ENCODE results near the gene LFNG.
"Not testable (repeated sequence)": the region's sequence is repeated elsewhere in the genome, so short reads cannot be mapped to it uniquely, and the experiment has no call there.

Gene LFNG

GRCh38 chr7:2551418-2551817, 31.8 kb downstream of the LFNG start:
- no peak for FAIRE-seq

GRCh38 chr7:2553108-2553507, 33.5 kb downstream of the LFNG start:
- no peak for FAIRE-seq

- FAIRE-seq: no peak
These were observed 34.4 kb downstream of the LFNG start for GRCh38 chr7:2553831-2554581.

DNA sequence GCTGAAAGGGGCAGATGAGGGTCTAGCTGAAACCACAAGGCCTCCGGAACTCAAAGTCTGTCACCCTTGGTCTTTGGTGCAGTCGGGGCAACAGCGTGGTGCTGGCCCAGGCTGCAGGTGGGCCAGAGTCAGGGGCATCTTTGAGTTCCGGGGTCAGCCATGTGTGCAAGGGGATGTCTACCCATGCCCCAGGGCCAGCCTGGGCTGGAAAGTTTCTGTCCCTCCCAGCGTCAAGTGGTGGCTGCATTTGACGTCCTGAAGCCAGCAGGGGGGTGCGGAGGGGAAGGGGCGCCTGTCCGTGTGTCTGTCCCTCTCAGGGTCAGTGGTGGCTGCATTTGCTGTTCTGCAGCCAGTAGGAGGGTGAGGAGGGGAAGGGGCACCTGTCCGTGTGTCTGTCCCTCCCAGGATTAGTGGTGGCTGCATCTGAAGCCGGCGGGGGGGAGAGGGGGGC, 35.1 kb downstream of the LFNG start:
- FAIRE-seq: no peak

GRCh38 chr7:2555121-2556052, 35.8 kb downstream of the LFNG start, which contains the start of gene BRAT1:
Gene BRAT1 (minus strand): TSS chr7:2555524. CDS start chr7:2554431, 1,093 bp downstream.
- no peak for FAIRE-seq

DNA sequence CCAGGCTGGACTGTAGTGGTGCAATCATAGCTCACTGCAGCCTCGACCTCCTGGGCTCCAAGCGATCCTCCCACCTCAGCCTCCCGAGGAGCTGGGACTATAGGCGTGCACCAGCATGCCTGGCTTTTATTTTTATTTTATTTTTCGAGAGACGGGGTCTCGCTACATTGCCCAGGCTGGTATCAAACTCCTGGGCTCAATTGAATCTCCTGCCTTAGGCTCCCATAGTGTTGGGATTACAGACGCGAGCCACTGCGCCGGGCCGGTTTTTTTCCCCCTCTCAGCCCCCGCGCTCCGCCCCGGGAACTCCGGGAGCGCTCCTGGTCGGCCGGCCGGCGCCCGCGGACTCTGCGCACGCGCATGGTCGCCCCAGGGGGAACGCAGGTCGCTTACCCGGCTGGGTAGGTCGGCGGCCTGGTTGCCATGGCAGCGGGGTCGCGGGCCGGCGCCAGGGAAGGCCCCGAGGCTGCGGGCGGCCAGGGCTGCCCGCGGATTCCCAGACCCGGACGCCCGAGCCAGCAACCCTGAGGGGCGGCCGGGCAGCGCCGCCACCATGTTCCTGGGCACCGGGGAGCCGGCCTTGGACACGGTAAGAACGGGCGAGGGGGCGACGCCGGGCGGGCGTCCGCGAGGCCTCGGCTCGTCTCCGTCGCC, 39.2 kb downstream of the LFNG start, which contains the start of gene IQCE:
Gene IQCE, plus strand, starts transcription at position 351 of the 654 bp plus-strand sequence. Its CDS starts 203 bp downstream, at position 554.
- no peak for FAIRE-seq

DNA sequence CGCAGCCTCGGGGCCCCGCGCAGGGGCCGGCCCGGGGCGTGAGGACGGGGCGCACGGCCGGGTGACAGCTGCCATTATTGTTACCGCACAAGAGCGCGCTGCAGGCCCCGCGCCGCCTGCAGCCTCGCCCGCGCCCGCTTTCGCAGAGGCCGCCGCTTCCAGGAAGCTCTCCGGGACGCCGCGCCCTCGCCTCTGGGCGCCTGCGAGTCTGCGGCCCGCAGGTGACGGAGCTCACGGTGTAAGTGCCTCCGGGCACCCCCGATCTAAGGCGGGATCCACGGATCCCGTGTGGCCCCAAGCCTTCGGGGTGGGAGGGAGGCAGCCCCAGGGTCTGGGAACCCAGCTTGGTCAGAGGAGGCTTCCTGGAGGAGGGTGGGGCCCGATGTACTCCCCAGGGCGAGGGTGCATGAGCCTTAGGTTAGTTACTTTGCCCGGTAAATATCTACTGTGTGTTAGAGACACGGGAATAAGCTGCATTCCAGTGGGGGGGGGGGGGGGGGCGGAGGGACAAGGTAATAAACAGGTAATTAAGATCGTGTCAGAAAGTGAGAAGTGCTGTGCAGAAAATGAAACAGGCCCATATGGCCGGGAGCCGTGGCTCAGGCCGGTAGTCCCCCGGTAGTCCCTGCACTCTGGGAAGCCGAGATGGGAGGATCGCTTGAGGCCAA, 39.8 kb downstream of the LFNG start:
- FAIRE-seq: no peak

DNA sequence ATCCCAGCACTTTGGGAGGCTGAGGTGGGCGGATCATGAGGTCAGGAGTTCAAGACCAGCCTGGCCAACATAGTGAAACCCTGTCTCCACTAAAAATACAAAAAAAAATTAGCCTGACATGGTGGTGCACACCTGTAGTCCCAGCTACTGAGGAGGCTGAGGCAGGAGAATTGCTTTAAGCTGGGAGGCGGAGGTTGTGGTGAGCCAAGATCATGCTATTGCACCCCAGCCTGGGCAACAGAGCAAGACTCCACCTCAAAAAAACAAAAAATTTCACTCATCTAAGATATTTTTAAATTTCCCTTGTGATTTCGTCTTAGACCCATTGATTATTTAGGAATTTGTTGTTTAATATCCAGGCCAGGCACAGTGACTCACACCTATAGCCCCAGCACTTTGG, 44.4 kb downstream of the LFNG start:
- not testable (repeated sequence) for FAIRE-seq

DNA sequence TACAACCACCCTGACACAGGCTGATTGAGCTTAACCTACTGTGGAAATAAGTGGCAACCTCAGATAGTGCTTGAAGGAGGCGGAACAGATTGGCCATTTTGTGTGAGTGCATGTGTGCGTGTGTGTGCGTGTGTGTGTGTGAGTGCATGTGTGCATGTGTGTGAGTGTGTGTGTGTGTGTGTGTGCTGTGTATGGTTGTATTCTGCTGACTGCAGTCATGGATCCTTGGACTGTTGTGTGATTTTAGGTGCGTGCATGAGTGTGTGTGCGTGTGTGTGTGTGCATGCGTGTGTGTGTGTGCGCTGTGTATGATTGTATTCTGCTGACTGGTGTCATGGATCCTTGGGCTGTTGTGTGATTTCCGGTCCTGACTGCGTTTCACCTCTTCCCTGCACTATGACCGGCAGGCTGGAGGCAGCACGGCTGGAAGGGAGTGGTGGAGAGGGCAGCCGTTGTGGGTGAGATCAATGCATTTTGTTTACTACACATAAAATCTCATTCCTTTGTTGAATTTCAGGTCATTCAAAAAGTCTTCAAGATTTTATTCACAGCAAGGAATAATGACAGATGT, 45.5 kb downstream of the LFNG start:
- no peak for FAIRE-seq

DNA sequence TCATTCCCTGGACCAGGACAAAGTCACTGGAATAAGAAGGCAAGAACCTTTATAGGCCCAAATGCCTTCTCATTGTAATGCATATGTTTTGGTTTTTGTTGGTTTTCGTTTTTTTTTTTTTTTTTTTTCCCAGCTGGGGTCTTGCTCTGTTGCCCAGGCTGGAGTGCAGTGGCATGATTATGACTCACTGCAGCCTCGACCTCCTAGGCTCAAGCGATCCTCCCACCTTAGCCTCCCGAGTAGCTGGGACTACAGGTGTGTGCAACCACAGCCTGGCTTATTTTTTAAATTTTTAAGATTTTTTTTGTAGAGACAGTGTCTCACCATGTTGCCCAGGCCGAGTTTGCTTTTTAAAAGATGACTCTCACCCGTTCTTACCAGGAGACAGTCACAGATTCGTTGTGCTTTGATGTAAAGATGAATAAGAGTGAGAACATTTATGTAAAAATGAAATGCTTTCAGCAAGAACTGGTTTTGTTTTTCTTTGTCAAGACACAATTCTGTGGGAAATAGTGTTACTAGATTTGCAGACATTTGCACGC, 46.8 kb downstream of the LFNG start:
- FAIRE-seq: no peak

GRCh38 chr7:2566890-2567678, 47.5 kb downstream of the LFNG start:
- no peak for FAIRE-seq

DNA sequence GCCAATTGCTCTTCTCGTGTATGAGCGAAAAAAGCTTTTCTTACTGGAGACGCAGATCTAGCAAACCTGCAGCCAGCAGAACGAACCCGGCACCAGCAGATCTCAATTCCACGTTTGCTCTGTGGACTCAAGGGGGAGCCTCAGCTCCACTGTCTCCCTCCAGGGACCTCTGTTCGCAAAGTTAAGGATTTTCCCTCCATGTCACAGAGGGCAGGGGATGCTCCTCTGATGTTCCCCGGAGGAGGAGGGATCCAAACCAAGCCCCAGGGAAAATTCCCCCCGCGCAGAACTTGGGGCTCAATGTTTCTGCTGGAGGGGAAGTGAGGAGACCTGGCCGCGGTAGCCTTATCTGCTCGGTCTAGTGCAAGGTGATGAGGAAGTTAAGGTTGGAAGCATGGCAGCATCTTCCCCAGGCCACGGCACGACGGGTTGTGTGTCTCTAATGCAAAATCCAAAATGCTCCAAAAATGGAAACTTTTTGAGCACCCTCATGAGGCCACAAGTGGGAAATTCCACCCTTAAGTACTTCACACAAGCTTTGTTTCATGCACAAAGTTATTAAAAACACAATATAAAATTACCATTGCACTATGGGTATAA, 48.2 kb downstream of the LFNG start:
- FAIRE-seq: no peak

DNA sequence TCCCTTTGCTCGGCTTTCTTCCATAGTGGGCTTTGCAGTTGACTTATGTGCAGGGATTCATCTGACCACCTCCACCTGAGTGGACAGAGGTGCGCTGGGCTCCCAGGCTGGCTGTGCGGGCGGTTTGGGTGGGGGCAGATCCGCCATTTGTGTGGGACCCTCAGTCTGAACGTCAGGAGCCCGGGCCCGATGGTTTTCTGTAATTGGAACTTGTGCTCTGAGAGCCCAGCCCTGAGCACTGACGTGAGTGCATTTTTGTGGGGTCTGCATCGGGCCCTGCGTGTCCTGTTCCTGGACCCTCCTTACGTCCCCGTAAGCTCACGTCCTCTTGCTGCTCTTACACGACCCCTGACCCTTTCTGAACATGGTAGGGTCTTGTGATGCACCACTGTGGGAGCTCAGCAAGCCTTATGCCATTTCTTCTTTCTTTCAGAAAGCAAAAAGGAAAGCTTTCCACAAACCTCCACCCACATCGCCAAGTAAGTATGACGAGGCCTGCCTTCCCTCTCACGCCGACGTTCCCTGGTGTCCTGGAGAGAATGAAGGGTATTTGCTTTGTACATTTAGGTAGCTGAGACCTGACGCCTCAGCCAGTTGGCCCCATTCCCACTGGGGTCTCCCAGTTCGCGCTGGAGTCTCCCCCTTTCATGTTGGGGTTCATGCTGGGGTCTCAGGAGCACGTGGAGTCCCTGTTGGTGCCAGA, 49.1 kb downstream of the LFNG start:
- no peak for FAIRE-seq

GRCh38 chr7:2569421-2569820, 49.8 kb downstream of the LFNG start:
- no peak for FAIRE-seq

DNA sequence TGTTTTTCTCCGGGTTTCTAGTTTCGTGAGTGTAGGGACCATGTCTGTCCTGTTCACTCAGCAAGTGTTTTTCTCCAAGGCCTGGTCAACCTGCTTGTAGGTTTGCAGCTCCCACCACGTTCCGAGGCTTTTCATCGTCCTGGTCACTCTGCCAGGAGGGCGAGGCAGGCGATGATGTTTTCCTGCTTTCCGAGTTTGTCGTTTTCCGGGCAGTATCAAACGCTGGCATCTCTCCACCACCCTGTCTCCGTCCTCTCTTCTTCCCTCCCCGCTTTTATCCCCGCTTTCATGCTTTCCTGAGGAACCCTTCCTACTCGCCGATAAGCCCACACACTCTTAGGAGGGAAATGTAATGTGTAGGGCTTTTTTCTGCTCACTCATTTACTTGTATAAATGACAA, 50.4 kb downstream of the LFNG start:
- no peak for FAIRE-seq

DNA sequence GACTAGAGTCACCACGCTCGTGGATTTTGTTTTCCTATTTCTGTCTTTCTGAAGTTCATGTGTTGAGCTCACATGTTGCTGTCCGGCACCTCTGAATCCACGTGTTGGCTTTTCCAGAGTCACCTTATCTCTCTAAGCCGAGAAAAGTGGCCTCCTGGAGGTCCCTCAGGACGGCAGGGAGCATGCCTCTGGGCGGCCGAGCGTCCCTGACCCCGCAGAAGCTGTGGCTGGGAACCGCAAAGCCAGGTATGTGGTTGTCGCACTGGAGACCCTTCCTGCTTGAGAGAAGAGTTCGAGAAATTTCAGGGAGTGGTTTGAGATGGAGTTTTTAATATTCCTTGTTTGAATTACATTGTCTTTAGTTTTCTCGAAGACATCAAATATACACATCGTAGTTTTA, 51.8 kb downstream of the LFNG start:
- no peak for FAIRE-seq

DNA sequence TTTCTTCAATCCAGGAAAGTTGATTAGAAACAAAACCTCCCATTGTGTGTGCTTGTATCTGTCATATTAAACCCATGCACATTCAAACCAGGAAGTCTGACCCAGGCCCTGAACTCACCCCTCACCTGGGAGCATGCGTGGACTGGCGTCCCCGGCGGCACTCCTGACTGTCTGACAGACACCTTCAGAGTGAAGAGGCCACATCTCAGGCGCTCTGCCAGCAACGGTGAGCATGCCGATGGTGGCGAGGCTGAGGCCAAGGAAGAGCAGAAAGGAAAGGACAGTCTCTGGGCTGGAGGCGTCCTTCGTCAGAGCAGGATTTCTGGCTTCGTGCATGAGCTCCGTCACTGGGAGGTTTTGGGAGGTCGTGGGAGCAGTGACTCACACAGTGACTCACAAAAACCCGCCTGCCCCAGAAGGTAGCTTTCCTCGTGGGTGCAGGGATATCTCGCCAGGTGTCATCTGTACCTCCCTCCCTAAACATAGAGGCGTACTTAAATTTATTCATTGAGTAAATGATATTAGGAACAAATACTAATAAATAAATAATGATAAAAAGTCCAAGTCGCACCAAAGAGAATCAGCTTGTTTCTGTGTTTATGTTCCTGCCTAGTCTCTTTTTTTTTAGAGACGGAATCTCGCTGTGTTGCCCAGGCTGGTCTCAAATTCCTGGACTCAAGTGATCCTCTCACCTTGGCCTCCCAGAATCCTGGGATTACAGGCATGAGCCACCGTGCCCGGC, 52.7 kb downstream of the LFNG start:
- FAIRE-seq: no peak

DNA sequence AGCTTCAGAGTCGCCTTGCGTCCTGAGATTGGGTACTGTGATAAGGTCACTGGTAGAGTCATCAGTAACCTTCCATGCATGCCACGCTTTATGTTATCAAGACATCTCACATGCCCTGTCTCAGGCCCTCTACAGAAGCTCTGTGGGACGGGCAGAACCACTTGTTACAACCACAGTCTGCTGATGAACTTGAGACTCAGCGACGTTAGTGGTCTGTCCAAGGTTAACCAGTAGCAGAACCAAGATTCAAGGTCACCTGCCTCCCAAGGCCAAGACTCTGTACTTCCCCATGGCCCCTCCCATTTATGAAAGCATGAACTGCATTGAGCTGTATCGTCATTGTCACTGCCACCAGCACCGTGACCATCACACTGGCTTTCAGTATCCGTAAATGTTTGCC, 54.2 kb downstream of the LFNG start:
- FAIRE-seq: no peak

All from endometrium (tissue), 2 donors.